MM.1S (cell line): ENCODE results near the gene COL26A1.
A peak's percentile ranks its signal among the peaks of the same experiment; 100 is the strongest.

Experiments used
- DNase-seq: peaks from one replicate; pipeline ENCODE4 v3.0.0-alpha.2; 2015
- H2AFZ ChIP-seq: fragments of 300-600 bp; sonication (generic); 2 replicates; pipeline ENCODE4 v1.6.0; 2016; ENCODE audit warnings: antibody characterized with exemption, low read length
- H3F3A ChIP-seq: fragments of 300-600 bp; sonication (generic); 2 replicates; pipeline ENCODE4 v1.6.1; 2016; ENCODE audit warnings: mild to moderate bottlenecking, antibody characterized with exemption, low read length, moderate library complexity, mixed read lengths; ENCODE audit not compliant: insufficient read depth
- H3K27ac ChIP-seq: fragments of 300-600 bp; sonication (generic); 2 replicates; pipeline ENCODE4 v1.5.1; 2016; ENCODE audit warnings: mild to moderate bottlenecking, low read length
- H3K27me3 ChIP-seq: fragments of 300-600 bp; sonication (generic); replicated peaks from 2 replicates; pipeline ENCODE4 v1.6.0; 2016; ENCODE audit warnings: low read length; ENCODE audit not compliant: insufficient read depth
- H3K36me3 ChIP-seq: fragments of 300-600 bp; sonication (generic); replicated peaks from 2 replicates; pipeline ENCODE4 v1.6.1; 2016; ENCODE audit warnings: mild to moderate bottlenecking, low read length, mixed read lengths; ENCODE audit not compliant: insufficient read depth
- H3K4me1 ChIP-seq: fragments of 300-600 bp; sonication (generic); 2 replicates; pipeline ENCODE4 v1.6.1; 2016; ENCODE audit warnings: low read length, mixed read lengths
- H3K4me2 ChIP-seq: fragments of 300-600 bp; sonication (generic); 2 replicates; pipeline ENCODE4 v1.6.0; 2016; ENCODE audit warnings: low read depth, low read length
- H3K4me3 ChIP-seq: fragments of 300-600 bp; sonication (generic); 2 replicates; pipeline ENCODE4 v1.5.1; 2016; ENCODE audit warnings: low read length, mixed read lengths
- H3K79me2 ChIP-seq: fragments of 300-600 bp; sonication (generic); 2 replicates; pipeline ENCODE4 v1.6.1; 2016; ENCODE audit warnings: mixed run types, low read length, mixed read lengths
- H3K9ac ChIP-seq: fragments of 300-600 bp; sonication (generic); 2 replicates; pipeline ENCODE4 v1.6.1; 2016; ENCODE audit warnings: low read length, mixed read lengths
- H3K9me2 ChIP-seq: fragments of 300-600 bp; sonication (generic); replicated peaks from 2 replicates; pipeline ENCODE4 v1.6.1; 2016; ENCODE audit warnings: mild to moderate bottlenecking, low read length, mixed read lengths; ENCODE audit not compliant: insufficient read depth
- H3K9me3 ChIP-seq: fragments of 300-600 bp; sonication (generic); replicated peaks from 2 replicates; pipeline ENCODE4 v1.6.1; 2016; ENCODE audit warnings: mild to moderate bottlenecking, low read length, mixed read lengths; ENCODE audit not compliant: insufficient read depth
- H4K20me1 ChIP-seq: fragments of 300-600 bp; sonication (generic); 2 replicates; pipeline ENCODE4 v1.6.1; 2016; ENCODE audit warnings: mild to moderate bottlenecking, low read length, moderate library complexity, mixed read lengths; ENCODE audit not compliant: insufficient read depth
- CTCF ChIP-seq: fragments of 300-600 bp; sonication (generic); IDR thresholded peaks from 2 replicates; pipeline ENCODE4 v1.5.1; 2016; ENCODE audit warnings: antibody characterized with exemption, low read length, mixed read lengths
- EZH2 ChIP-seq: fragments of 300-600 bp; sonication (generic); optimal IDR thresholded peaks from 2 replicates; pipeline ENCODE3; 2017; ENCODE audit warnings: low read depth, mild to moderate bottlenecking, antibody characterized with exemption, low read length, mixed read lengths
- EZH2phosphoT487 ChIP-seq: fragments of 300-600 bp; sonication (generic); IDR thresholded peaks from 2 replicates; pipeline ENCODE4 v1.6.1; 2018; ENCODE audit warnings: antibody characterized with exemption, low read length

Gene COL26A1

DNA sequence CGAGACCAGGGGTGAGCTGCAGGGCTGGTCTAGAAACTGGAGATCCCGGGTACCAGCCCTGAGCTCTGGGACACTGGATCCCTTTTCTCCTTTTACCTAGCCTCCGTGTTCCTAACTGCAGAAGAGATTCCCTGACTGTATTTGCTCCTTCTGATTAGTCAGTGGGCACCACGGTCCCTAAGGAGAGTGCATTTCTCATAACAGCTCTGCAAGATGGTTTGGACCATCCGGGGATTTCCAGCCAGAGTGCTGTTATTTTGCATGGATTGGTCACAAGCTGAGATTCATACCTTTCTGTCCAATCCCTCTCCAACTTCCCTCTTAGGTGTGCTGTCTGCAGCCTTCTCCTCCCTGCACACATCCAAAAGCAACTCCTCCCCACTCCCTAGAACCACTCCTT is 143.9 kb downstream of the COL26A1 start:
- no peaks in the 10 kb centered on the region for H3K36me3 ChIP-seq
- H3K9ac ChIP-seq: no peak overlapping the region
- H3K27me3 ChIP-seq: peaks cover 86% of the 10 kb centered on the region
- H3K4me1 ChIP-seq: no peaks in the 10 kb centered on the region
- no peaks in the 10 kb centered on the region for H3K79me2 ChIP-seq
- no peaks in the 10 kb centered on the region for H4K20me1 ChIP-seq
- no peak overlapping the region for H3K27ac ChIP-seq
- no peak overlapping the region for H3K4me2 ChIP-seq
- DNase-seq: no peak
- no peaks in the 10 kb centered on the region for H3K9me3 ChIP-seq
- H2AFZ ChIP-seq: no peak overlapping the region
- H3K4me3 ChIP-seq: no peak overlapping the region
- H3K9me2 ChIP-seq: no peaks in the 10 kb centered on the region
- no peaks in the 10 kb centered on the region for H3F3A ChIP-seq
- no peak for TF ChIP-seq EZH2phosphoT487
- TF ChIP-seq EZH2: no peak
- no peak for TF ChIP-seq CTCF

- no peak overlapping the region for H3K27ac ChIP-seq
- no peak for TF ChIP-seq EZH2
- no peaks in the 10 kb centered on the region for H3K79me2 ChIP-seq
- H3K4me1 ChIP-seq: 0 out of 2 replicates have a peak, but pooled peaks cover 3% of the 10 kb centered on the region
- H2AFZ ChIP-seq: no peak overlapping the region
- H3K4me2 ChIP-seq: no peak overlapping the region
- H3K36me3 ChIP-seq: no peaks in the 10 kb centered on the region
- H3F3A ChIP-seq: no peaks in the 10 kb centered on the region
- H3K4me3 ChIP-seq: no peak overlapping the region
- no peak overlapping the region for H3K9ac ChIP-seq
- no peaks in the 10 kb centered on the region for H3K9me2 ChIP-seq
- no peak for DNase-seq
- H3K9me3 ChIP-seq: no peaks in the 10 kb centered on the region
- H4K20me1 ChIP-seq: no peaks in the 10 kb centered on the region
- peaks cover 86% of the 10 kb centered on the region for H3K27me3 ChIP-seq
These were observed 144.7 kb downstream of the COL26A1 start for GRCh38 chr7:101507327-101507726.

DNA sequence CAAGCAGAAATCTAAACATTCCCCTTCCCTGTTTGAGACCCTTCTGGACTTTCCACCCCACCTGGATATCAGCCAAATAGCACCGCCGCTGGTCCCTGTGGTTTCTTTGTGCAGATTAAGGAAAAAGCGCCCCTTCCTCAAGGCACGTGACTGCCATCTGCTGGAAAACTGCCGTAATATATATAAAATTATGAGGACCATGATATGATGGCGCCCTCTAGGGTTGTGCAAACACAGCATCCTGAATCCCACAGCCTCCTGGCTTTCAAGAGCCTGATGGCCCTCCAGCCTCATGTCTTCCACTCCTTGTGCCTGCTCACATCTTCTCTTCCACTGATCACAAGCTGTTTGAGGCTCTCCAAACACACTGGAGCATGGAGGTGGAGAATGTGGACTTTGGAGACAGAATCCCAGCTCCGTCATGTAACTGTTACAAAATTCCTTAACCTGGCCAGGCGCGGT is 145.1 kb downstream of the COL26A1 start:
- DNase-seq: peak; percentile 56
- Histone ChIP-seq H2AFZ (no peak overlapping the region), H3K9ac (no peak overlapping the region), H3K9me2 (no peaks in the 10 kb centered on the region), H3K4me1 (0 out of 2 replicates have a peak, but pooled peaks cover 3% of the 10 kb centered on the region), H3K4me2 (no peak overlapping the region), H4K20me1 (no peaks in the 10 kb centered on the region), H3K79me2 (no peaks in the 10 kb centered on the region), H3K27me3 (peaks cover 85% of the 10 kb centered on the region), H3F3A (no peaks in the 10 kb centered on the region), H3K27ac (no peak overlapping the region), H3K9me3 (no peaks in the 10 kb centered on the region), H3K36me3 (no peaks in the 10 kb centered on the region), H3K4me3 (no peak overlapping the region)
- TF ChIP-seq CTCF: peak; percentile 85
- no peak for TF ChIP-seq EZH2phosphoT487
- no peak for TF ChIP-seq EZH2

- Histone ChIP-seq H3K27me3 (peaks cover 80% of the 10 kb centered on the region), H3K9ac (no peak overlapping the region), H3K27ac (no peak overlapping the region), H3K79me2 (no peaks in the 10 kb centered on the region), H3F3A (no peaks in the 10 kb centered on the region), H3K4me2 (no peak overlapping the region), H3K4me3 (no peak overlapping the region), H3K4me1 (0 out of 2 replicates have a peak, but pooled peaks cover 3% of the 10 kb centered on the region), H4K20me1 (no peaks in the 10 kb centered on the region), H2AFZ (no peak overlapping the region), H3K9me2 (no peaks in the 10 kb centered on the region), H3K36me3 (no peaks in the 10 kb centered on the region), H3K9me3 (no peaks in the 10 kb centered on the region)
- TF ChIP-seq CTCF (no peak), EZH2phosphoT487 (no peak), EZH2 (no peak)
- no peak for DNase-seq
These were observed 147.6 kb downstream of the COL26A1 start for GRCh38 chr7:101510297-101510696.
